Activated T-helper 17 cell treated with anti-CD3 and anti-CD28 coated beads, Interleukin-2, amount 50 U/mL, for 72 hours (primary cell): ENCODE data around the gene MTTP. TPM values are rescaled to one million over a fixed set of nuclear protein-coding genes. Genes with fewer than 3 reads are reported as not detected.

Source experiments
- ATAC-seq: fragments of 150-1000 bp; cut with Tn5 transposase; replicated peaks from 2 replicates; pipeline ENCODE4 v1.10.0; 2021; ENCODE audit warnings: mild to moderate bottlenecking, moderate library complexity
- H3K27ac Mint-ChIP-seq: one replicate; pipeline ENCODE4 v1.8.0; 2022; ENCODE audit warnings: mixed read lengths
- H3K27me3 Mint-ChIP-seq: one replicate; pipeline ENCODE4 v1.8.0; 2022; ENCODE audit warnings: mixed read lengths
- H3K36me3 Mint-ChIP-seq: one replicate; pipeline ENCODE4 v1.8.0; 2022; ENCODE audit warnings: low read depth, mild to moderate bottlenecking, mixed read lengths
- H3K4me1 Mint-ChIP-seq: one replicate; pipeline ENCODE4 v1.8.0; 2022; ENCODE audit warnings: mixed read lengths
- H3K4me3 Mint-ChIP-seq: one replicate; pipeline ENCODE4 v1.8.0; 2022; ENCODE audit warnings: mild to moderate bottlenecking, mixed read lengths
- H3K9me3 Mint-ChIP-seq: one replicate; pipeline ENCODE4 v1.8.0; 2022; ENCODE audit warnings: mixed read lengths
- total RNA-seq, 2 donors: library from RNA; stranded (reverse); gene quantifications; one replicate each; pipeline ENCODE4 v1.2.3, GENCODE V29; 2022

The MTTP gene
- total RNA-seq, 2 donors from 2014 or later, result 0.53 TPM; not detected in 1

- Mint-ChIP-seq H3K27me3 (peaks cover 4% of the 10 kb centered on the region), H3K9me3 (no peaks in the 10 kb centered on the region), H3K27ac (no peak overlapping the region), H3K4me3 (no peak overlapping the region), H3K36me3 (no peaks in the 10 kb centered on the region), H3K4me1 (no peaks in the 10 kb centered on the region)
- no peak for ATAC-seq
Observed at GRCh38 chr4:99655308-99656081, 80.9 kb downstream of the MTTP start.

GRCh38 chr4:99657798-99658197 is 83.2 kb downstream of the MTTP start, which contains the start of gene C4orf54:
TSS of gene C4orf54 (minus strand) at chr4:99657828. CDS start at chr4:99654648, 3,180 bp downstream.
- no peak within 1 kb of the TSS for H3K27ac Mint-ChIP-seq
- H3K9me3 Mint-ChIP-seq, result no peaks in the 10 kb centered on the region
- no peaks in the 10 kb centered on the region for H3K4me1 Mint-ChIP-seq
- no peaks in the 10 kb centered on the region for H3K36me3 Mint-ChIP-seq
- peaks cover 10% of the 10 kb centered on the region for H3K27me3 Mint-ChIP-seq
- H3K4me3 Mint-ChIP-seq, result no peak within 1 kb of the TSS
- ATAC-seq, result no peak

- no peak for ATAC-seq
- Mint-ChIP-seq H3K4me1 (no peaks in the 10 kb centered on the region), H3K4me3 (no peak overlapping the region), H3K9me3 (no peaks in the 10 kb centered on the region), H3K27me3 (peaks cover 17% of the 10 kb centered on the region), H3K27ac (no peak overlapping the region), H3K36me3 (no peaks in the 10 kb centered on the region)
Observed at GRCh38 chr4:99658666-99659065, 84.0 kb downstream of the MTTP start.

GRCh38 chr4:99661907-99662306 is 87.3 kb downstream of the MTTP start:
- Mint-ChIP-seq H3K9me3 (no peaks in the 10 kb centered on the region), H3K27me3 (peaks cover 16% of the 10 kb centered on the region), H3K27ac (no peak overlapping the region), H3K4me1 (no peaks in the 10 kb centered on the region), H3K4me3 (no peak overlapping the region), H3K36me3 (no peaks in the 10 kb centered on the region)
- no peak for ATAC-seq

- ATAC-seq, result no peak
- H3K4me3 Mint-ChIP-seq, result no peak overlapping the region
- H3K4me1 Mint-ChIP-seq, result no peaks in the 10 kb centered on the region
- H3K27ac Mint-ChIP-seq, result no peak overlapping the region
- H3K36me3 Mint-ChIP-seq, result no peaks in the 10 kb centered on the region
- peaks cover 19% of the 10 kb centered on the region for H3K27me3 Mint-ChIP-seq
- no peaks in the 10 kb centered on the region for H3K9me3 Mint-ChIP-seq
Observed at GRCh38 chr4:99664716-99665115, 90.1 kb downstream of the MTTP start.

GRCh38 chr4:99665983-99666382 is 91.4 kb downstream of the MTTP start:
- Mint-ChIP-seq H3K4me1 (no peaks in the 10 kb centered on the region), H3K27me3 (peaks cover 28% of the 10 kb centered on the region), H3K27ac (no peak overlapping the region), H3K4me3 (no peak overlapping the region), H3K36me3 (no peaks in the 10 kb centered on the region), H3K9me3 (peaks cover 4% of the 10 kb centered on the region)
- ATAC-seq, result no peak

- H3K4me3 Mint-ChIP-seq, result no peak overlapping the region
- peaks cover 6% of the 10 kb centered on the region for H3K36me3 Mint-ChIP-seq
- H3K4me1 Mint-ChIP-seq, result no peaks in the 10 kb centered on the region
- H3K27me3 Mint-ChIP-seq, result peaks cover 30% of the 10 kb centered on the region
- ATAC-seq, result no peak
- no peak overlapping the region for H3K27ac Mint-ChIP-seq
- H3K9me3 Mint-ChIP-seq, result peaks cover 19% of the 10 kb centered on the region
Observed at GRCh38 chr4:99668472-99668871, 93.8 kb downstream of the MTTP start.

- Mint-ChIP-seq H3K36me3 (peaks cover 6% of the 10 kb centered on the region), H3K4me3 (no peak overlapping the region), H3K9me3 (peaks cover 23% of the 10 kb centered on the region), H3K27me3 (peaks cover 28% of the 10 kb centered on the region), H3K27ac (no peak overlapping the region), H3K4me1 (no peaks in the 10 kb centered on the region)
- ATAC-seq, result no peak
Observed at GRCh38 chr4:99669084-99669483, 94.5 kb downstream of the MTTP start.

- Mint-ChIP-seq H3K27me3 (peaks cover 38% of the 10 kb centered on the region), H3K4me3 (no peak overlapping the region), H3K9me3 (peaks cover 23% of the 10 kb centered on the region), H3K36me3 (peaks cover 6% of the 10 kb centered on the region), H3K4me1 (no peaks in the 10 kb centered on the region), H3K27ac (no peak overlapping the region)
- ATAC-seq, result no peak
Observed at GRCh38 chr4:99670409-99671073, 95.9 kb downstream of the MTTP start.

Other genes with a start within 250 kb of the MTTP start
- gene ADH1C, start 222.1 kb upstream of the MTTP start, total RNA-seq, result not detected
- gene ADH7, start 139.5 kb upstream of the MTTP start, total RNA-seq, result not detected
- gene C4orf17, start 63.8 kb upstream of the MTTP start, total RNA-seq, result not detected
- 10 to 100 TPM; 10.1 to 10.5 TPM for gene TRMT10A, start 10.8 kb upstream of the MTTP start, total RNA-seq
- gene C4orf54, start 83.0 kb downstream of the MTTP start, total RNA-seq, result not detected
- 10 to 100 TPM; 52.9 to 58.4 TPM for gene DAPP1, start 242.0 kb downstream of the MTTP start, total RNA-seq